Breast epithelium (tissue), 3 donors: ENCODE data around the gene CPO.

Experiments
- CTCF ChIP-seq, 3 donors: fragments of 450-650 bp; IDR thresholded peaks; one replicate each; pipeline ENCODE4 v1.5.1; 2016 to 2017; ENCODE audit warnings: antibody characterized with exemption in 3 of 3, mild to moderate bottlenecking in 3 of 3, moderate library complexity in 3 of 3
- POLR2A ChIP-seq: fragments of 450-650 bp; IDR thresholded peaks from one replicate; pipeline ENCODE4 v1.6.1; 2016; ENCODE audit warnings: antibody characterized with exemption, mild to moderate bottlenecking, moderate library complexity

- peak in 2 of 3 donors; percentile 62 to 68 for TF ChIP-seq CTCF (IDR thresholded peaks at IDR 0.05)
- TF ChIP-seq POLR2A, result no peak
Observed at GRCh38 chr2:206981739-206982340, 42.5 kb downstream of the CPO start.
